Cardiac fibroblast (primary cell): Measurements from ENCODE around the gene TXNDC5.

Experiments used
- DNase-seq, 2 donors: peaks; one replicate each; pipeline versions ENCODE4 v3.0.0 to v3.0.0-alpha.2; 2010; ENCODE audit warnings: low read depth in 2 of 2
- H3K4me3 ChIP-seq, 2 donors: replicated peaks in 1 of 2; 1 replicate in 1 of 2; 2 replicates in 1 of 2; pipeline ENCODE4 v1.5.1; 2011; ENCODE audit warnings: low read depth in 2 of 2, low read length in 2 of 2, mild to moderate bottlenecking in 2 of 2, moderate library complexity in 1 of 2
- CTCF ChIP-seq: IDR thresholded peaks from one replicate; pipeline ENCODE4 v1.5.1; 2011; ENCODE audit warnings: low read depth, mild to moderate bottlenecking, low read length, inconsistent platforms

Gene TXNDC5

DNA sequence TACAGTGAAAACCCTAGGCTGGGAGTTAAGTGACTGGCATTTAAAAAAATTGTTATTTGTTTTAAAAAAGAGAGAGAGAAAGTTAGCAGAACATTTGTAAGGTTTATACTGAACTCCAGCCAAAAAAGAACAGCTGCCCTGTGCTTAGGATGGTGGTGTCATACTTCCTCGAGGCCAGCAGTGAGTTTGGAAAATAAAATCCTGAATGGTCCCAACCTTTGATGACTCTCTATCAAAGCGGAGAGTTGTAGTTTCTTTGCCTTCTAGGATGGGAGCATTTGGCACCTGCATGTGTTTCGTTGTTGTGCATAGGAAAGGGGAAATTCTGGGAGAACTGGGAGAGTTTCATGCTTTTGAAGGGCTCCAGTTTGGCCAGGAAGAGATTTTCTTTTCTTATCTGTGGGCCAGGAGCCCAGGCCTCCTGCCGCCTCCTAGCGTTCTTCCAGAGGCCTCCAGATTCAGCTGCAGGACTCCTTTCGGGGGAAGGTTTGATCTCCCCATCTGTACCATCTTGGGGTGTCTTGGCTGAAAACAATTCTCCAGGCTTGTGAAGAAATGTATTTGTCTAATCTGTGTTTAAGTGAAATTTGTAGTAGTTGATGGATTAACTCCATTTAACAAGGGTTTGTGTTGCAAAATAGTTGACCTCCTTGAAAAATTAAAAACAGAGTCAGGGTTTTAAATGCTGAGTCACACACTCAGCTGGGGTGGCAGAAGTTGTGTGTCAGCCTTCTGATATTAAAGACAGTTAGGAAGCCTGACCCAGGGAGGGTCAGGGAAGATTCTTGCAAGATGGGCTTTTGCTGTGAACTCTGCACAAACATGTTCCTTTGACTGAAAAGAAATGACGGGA is 63.4 kb downstream of the TXNDC5 start:
- no peak overlapping the region for H3K4me3 ChIP-seq
- peak; percentile 65 for TF ChIP-seq CTCF
- DNase-seq, result peak; percentile 78 to 79

GRCh38 chr6:7841781-7842468 is 68.7 kb downstream of the TXNDC5 start:
- no peak for TF ChIP-seq CTCF
- peak; percentile 18 to 67 for DNase-seq
- no peak overlapping the region for H3K4me3 ChIP-seq

DNA sequence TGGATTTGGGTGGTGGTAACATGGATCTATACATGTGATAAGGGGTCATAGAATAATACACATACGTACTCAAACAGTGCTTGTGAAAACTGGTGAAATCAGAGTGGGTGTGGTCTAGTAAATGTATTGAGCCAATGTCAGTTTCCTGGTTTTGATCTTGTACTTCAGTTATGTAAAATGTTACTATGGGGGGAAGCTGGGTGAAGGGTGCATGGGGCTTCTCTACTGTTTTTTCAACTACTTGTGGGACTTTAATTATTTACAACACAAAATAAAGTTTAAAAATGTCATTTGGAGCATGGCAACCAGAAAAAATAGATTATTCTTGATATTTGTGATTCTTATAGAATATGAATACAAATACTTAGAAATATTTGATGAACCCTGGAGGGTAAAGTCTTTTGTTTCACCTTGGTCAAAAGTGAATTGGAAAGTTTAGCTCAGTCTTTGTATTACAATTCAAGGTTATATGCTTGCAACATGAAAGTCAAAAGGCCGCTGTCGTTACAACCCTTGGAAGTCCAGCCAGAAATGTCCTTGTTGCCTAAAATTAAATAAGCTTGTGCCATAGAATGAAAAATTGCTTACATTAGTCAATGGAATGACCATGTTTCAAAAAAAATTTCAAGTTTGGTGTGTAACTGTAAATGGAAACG is 74.1 kb downstream of the TXNDC5 start:
- no peak for DNase-seq
- no peak for TF ChIP-seq CTCF
- no peak overlapping the region for H3K4me3 ChIP-seq

DNA sequence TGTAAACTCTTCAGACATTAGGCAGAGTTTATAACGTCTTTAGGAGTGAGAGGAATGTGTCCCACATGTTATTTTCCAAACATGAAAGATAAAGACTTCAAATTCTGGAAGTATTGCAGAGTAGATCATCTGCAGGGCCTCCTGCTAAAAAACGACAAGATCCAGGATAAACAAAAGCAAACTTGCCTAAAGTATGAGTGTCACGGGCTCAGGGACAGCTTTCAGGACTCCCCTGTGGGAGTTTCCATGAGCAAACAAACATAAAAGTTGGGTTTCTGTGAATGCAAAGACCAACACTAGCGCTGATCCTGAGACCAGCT is 76.9 kb downstream of the TXNDC5 start:
- no peak for TF ChIP-seq CTCF
- peak in 1 of 2 donors; percentile 17 for DNase-seq
- H3K4me3 ChIP-seq, result no peak overlapping the region

- no peak for TF ChIP-seq CTCF
- no peak for DNase-seq
- no peak overlapping the region for H3K4me3 ChIP-seq
Measured at GRCh38 chr6:7832904-7833750, 77.5 kb downstream of the TXNDC5 start.
